ENCODE data around the gene TBL1X.

DNA sequence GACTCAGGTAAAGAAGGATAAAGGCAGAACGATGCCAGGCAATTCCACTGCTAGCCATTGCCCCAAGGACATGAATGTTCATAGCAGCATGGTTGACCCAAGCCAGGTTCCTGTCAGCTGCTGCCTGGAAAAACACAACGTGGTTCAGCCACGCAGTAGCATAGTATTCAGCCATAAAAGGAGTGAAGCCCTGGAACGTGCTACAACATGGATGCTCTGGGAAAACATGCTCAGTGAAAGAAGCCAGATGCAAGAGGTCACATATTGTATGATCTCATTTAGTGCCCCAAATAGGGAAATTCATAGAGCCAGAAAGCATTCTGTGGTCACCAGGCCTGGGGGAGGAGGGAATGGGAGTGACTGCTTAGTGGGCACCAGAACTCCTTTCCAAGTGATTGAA is 170.9 kb downstream of the TBL1X start:
- no peak for TF ChIP-seq POLR2A (IDR thresholded peaks at IDR 0.05)
- TF ChIP-seq, protein P1, sequence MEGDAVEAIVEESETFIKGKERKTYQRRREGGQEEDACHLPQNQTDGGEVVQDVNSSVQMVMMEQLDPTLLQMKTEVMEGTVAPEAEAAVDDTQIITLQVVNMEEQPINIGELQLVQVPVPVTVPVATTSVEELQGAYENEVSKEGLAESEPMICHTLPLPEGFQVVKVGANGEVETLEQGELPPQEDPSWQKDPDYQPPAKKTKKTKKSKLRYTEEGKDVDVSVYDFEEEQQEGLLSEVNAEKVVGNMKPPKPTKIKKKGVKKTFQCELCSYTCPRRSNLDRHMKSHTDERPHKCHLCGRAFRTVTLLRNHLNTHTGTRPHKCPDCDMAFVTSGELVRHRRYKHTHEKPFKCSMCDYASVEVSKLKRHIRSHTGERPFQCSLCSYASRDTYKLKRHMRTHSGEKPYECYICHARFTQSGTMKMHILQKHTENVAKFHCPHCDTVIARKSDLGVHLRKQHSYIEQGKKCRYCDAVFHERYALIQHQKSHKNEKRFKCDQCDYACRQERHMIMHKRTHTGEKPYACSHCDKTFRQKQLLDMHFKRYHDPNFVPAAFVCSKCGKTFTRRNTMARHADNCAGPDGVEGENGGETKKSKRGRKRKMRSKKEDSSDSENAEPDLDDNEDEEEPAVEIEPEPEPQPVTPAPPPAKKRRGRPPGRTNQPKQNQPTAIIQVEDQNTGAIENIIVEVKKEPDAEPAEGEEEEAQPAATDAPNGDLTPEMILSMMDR (IDR thresholded peaks at IDR 0.05), result no peak
